Type B pancreatic cell (in vitro differentiated cells): ENCODE data around the gene CDC20. TPM values are rescaled to one million over a fixed set of nuclear protein-coding genes. Genes with fewer than 3 reads are reported as not detected.

Source experiments
- DNase-seq: peaks from one replicate; pipeline ENCODE4 v3.0.0; 2021; ENCODE audit warnings: mixed read lengths; ENCODE audit not compliant: unreplicated experiment; ENCODE audit errors: extremely low spot score
- H3K27ac Mint-ChIP-seq: 2 replicates; pipeline ENCODE4 v1.8.0; 2021; ENCODE audit warnings: mild to moderate bottlenecking, mixed read lengths
- H3K27me3 Mint-ChIP-seq: 2 replicates; pipeline ENCODE4 v1.8.0; 2021; ENCODE audit warnings: mixed read lengths
- H3K36me3 Mint-ChIP-seq: 2 replicates; pipeline ENCODE4 v1.8.0; 2021; ENCODE audit warnings: mixed read lengths
- H3K4me1 Mint-ChIP-seq: one replicate; pipeline ENCODE4 v1.8.0; 2021; ENCODE audit warnings: mixed read lengths; ENCODE audit not compliant: unreplicated experiment
- H3K4me3 Mint-ChIP-seq: 2 replicates; pipeline ENCODE4 v1.8.0; 2021; ENCODE audit warnings: mild to moderate bottlenecking, mixed read lengths
- H3K9me3 Mint-ChIP-seq: 2 replicates; pipeline ENCODE4 v1.8.0; 2021; ENCODE audit warnings: mixed read lengths
- total RNA-seq: library from RNA; stranded (reverse); gene quantifications from 2 replicates; pipeline ENCODE4 v1.2.1, GENCODE V29; 2021; ENCODE audit warnings: low replicate concordance
- TF ChIP-seq, protein P1 (sequence below): fragments of 200-600 bp; sonication (generic); conservative IDR thresholded peaks from 2 replicates; pipeline ENCODE4 v1.5.0; 2021; ENCODE audit warnings: antibody characterized with exemption, mild to moderate bottlenecking

Gene CDC20
- total RNA-seq, 1 donor from 2014 or later: 114 TPM

DNA sequence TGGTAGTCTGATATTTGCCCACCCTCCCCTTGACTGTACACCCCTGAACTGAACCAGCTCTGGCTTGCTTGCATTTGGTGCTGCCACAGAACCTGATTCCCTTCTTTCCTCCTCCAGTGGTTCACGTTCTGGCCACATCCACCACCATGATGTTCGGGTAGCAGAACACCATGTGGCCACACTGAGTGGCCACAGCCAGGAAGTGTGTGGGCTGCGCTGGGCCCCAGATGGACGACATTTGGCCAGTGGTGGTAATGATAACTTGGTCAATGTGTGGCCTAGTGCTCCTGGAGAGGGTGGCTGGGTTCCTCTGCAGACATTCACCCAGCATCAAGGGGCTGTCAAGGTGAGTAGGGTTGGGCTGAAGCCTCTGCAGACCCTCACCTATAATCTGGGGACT, 1.8 kb downstream of the CDC20 start:
- peaks cover 34% of the 10 kb centered on the region for H3K4me1 Mint-ChIP-seq

DNA sequence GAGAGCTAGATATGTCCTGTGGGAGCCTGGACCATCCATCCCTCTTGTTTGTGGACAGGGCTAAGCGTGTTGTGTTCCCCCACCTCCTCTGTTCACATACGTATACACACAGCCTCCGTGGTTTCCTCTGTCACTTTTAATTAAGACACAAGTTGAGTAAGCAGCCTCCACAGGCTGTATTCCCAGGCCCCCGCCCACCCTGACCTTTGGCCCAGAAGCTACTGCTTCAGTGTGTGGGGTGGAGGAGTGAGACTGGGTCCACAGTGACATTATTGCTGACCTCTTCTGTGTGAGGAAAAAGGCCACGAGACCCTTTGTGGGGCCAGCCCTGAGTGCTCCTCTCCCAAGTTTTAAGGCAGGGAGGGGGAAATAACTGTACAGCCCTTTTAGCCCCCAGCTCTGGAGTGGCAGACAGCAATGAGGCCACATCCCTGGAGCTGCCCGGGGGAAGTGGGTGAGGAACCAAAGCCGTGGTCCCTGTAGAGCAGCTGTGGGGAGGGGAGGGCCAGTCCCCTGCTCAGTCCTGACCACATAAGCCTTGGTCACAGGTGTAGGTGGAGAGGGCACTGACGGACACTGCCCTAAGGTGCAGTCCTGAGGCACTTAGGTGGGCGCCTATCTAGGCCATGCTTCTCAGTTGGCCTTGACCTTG, 4.6 kb downstream of the CDC20 start:
- DNase-seq: no peak
- H3K9me3 Mint-ChIP-seq: no peaks in the 10 kb centered on the region
- TF ChIP-seq, protein P1, sequence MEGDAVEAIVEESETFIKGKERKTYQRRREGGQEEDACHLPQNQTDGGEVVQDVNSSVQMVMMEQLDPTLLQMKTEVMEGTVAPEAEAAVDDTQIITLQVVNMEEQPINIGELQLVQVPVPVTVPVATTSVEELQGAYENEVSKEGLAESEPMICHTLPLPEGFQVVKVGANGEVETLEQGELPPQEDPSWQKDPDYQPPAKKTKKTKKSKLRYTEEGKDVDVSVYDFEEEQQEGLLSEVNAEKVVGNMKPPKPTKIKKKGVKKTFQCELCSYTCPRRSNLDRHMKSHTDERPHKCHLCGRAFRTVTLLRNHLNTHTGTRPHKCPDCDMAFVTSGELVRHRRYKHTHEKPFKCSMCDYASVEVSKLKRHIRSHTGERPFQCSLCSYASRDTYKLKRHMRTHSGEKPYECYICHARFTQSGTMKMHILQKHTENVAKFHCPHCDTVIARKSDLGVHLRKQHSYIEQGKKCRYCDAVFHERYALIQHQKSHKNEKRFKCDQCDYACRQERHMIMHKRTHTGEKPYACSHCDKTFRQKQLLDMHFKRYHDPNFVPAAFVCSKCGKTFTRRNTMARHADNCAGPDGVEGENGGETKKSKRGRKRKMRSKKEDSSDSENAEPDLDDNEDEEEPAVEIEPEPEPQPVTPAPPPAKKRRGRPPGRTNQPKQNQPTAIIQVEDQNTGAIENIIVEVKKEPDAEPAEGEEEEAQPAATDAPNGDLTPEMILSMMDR: no peak
- peak overlapping the region; percentile 36 for H3K27ac Mint-ChIP-seq
- H3K4me3 Mint-ChIP-seq: peak overlapping the region; percentile 51
- peaks cover 36% of the 10 kb centered on the region for H3K4me1 Mint-ChIP-seq
- peaks cover 47% of the 10 kb centered on the region for H3K36me3 Mint-ChIP-seq
- H3K27me3 Mint-ChIP-seq: no peaks in the 10 kb centered on the region

More for the DNA sequence above, 1.8 kb downstream of the CDC20 start:
- H3K9me3 Mint-ChIP-seq: no peaks in the 10 kb centered on the region
- H3K27me3 Mint-ChIP-seq: no peaks in the 10 kb centered on the region
- TF ChIP-seq, protein P1: no peak
- H3K4me3 Mint-ChIP-seq: peak overlapping the region; percentile 98
- DNase-seq: no peak
- peaks cover 41% of the 10 kb centered on the region for H3K36me3 Mint-ChIP-seq
- no peak overlapping the region for H3K27ac Mint-ChIP-seq

DNA sequence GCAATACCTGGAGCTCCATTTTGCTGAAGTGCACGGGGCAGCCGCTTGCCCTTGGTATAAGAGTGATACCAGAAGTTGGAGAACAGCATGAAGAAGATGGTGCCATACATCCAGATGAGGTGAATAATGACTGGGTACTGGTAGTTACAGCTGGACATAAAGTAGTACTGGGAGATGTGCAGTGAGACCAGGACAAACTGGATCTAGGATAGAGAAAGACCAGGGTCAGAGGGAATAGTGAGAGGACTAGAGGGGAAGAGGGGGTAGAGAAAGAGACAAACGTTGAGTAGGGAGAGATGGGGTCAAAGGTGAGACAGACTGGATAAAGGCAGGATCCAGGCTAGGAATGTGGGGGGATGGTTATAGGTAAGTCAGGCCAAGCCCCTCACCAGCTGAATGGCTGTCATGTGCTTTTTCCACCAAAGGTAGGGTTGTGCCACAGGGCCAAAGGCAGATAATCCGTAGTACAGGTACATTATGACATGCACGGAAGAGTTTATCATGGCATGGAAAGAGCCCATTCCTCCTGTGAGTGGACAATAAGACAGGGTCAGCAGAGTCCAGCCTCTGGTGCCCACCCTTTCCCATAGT, 5.2 kb downstream of the CDC20 start:
- H3K4me3 Mint-ChIP-seq: peak overlapping the region; percentile 51
- H3K27ac Mint-ChIP-seq: peak overlapping the region; percentile 19
- TF ChIP-seq, protein P1: no peak
- no peak for DNase-seq
- H3K9me3 Mint-ChIP-seq: no peaks in the 10 kb centered on the region
- H3K4me1 Mint-ChIP-seq: peaks cover 42% of the 10 kb centered on the region
- no peaks in the 10 kb centered on the region for H3K27me3 Mint-ChIP-seq
- H3K36me3 Mint-ChIP-seq: peaks cover 47% of the 10 kb centered on the region

DNA sequence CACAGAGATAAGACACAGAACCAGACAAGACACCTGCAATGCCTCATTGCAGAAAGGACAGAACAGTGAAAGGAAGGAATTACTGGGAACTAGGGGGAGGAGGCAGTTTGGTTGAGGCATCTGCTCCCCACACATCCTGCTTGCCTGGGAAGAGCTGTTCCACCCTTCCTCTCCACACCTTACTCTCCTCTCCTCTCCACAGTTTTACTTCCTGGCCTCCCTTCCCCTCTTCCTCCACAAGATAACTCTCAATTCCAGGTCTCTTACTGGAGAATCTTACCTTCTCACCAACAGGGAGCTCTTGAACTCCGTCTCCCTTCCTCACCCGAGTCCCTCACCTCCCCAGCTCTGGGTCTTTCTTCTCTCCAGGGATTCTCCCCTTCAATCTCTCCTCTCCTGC, 6.9 kb downstream of the CDC20 start:
- H3K4me1 Mint-ChIP-seq: peaks cover 35% of the 10 kb centered on the region
- peak overlapping the region; percentile 91 for H3K27ac Mint-ChIP-seq
- H3K36me3 Mint-ChIP-seq: peaks cover 43% of the 10 kb centered on the region
- TF ChIP-seq, protein P1: no peak
- H3K9me3 Mint-ChIP-seq: no peaks in the 10 kb centered on the region
- DNase-seq: no peak
- H3K4me3 Mint-ChIP-seq: peak overlapping the region; percentile 90
- H3K27me3 Mint-ChIP-seq: no peaks in the 10 kb centered on the region

DNA sequence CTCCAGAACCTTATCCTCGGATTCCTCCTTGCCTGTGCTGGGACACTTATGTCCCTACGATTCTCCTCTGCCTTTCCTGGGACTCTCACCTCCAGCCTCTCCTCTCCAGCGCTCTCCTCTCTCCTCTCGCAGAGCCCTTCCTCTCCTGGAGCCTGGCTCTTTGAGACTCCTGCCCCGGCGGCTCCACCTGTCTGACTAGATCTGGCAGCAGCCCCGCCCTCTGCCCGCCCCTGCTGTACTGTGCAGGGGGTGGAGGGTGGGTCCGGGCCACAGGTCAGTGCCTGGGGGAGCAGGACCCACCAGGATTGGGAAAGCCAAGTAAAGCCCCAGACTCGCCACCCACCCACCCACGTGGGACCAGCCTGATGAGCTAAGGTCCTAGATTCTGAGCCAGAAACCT, 7.4 kb downstream of the CDC20 start:
- no peak for DNase-seq
- H3K4me1 Mint-ChIP-seq: peaks cover 32% of the 10 kb centered on the region
- H3K4me3 Mint-ChIP-seq: peak overlapping the region; percentile 90
- H3K36me3 Mint-ChIP-seq: peaks cover 39% of the 10 kb centered on the region
- TF ChIP-seq, protein P1: no peak
- peak overlapping the region; percentile 91 for H3K27ac Mint-ChIP-seq
- H3K9me3 Mint-ChIP-seq: no peaks in the 10 kb centered on the region
- no peaks in the 10 kb centered on the region for H3K27me3 Mint-ChIP-seq
